Measurements from ENCODE around the gene SLC24A1.

SLC24A1 gene

GRCh38 chr15:65655457-65655856 is 33.7 kb downstream of the SLC24A1 start:
- Histone ChIP-seq H3K27me3 (ENCODE audit: control insufficient read depth, insufficient read depth, low read length) (no peaks in the 10 kb centered on the region), H3K4me1 (ENCODE audit: control insufficient read depth, insufficient read depth, low read length) (no peaks in the 10 kb centered on the region), H3K36me3 (ENCODE audit: control insufficient read depth, insufficient read depth, low read length) (no peaks in the 10 kb centered on the region)

GRCh38 chr15:65659502-65660052 is 37.8 kb downstream of the SLC24A1 start:
- no peaks in the 10 kb centered on the region for H3K36me3 ChIP-seq (ENCODE audit: control insufficient read depth, insufficient read depth, low read length)
- no peaks in the 10 kb centered on the region for H3K4me1 ChIP-seq (ENCODE audit: control insufficient read depth, insufficient read depth, low read length)
- no peak overlapping the region for H3K9ac ChIP-seq (ENCODE audit: low read depth, low read length)
- H3K27me3 ChIP-seq (ENCODE audit: control insufficient read depth, insufficient read depth, low read length) = no peaks in the 10 kb centered on the region
- H3K4me3 ChIP-seq (ENCODE audit: low read depth, low read length) = no peak overlapping the region
- H3K9me3 ChIP-seq (ENCODE audit: control insufficient read depth, insufficient read depth, low read length) = no peaks in the 10 kb centered on the region

More at GRCh38 chr15:65655457-65655856, 33.7 kb downstream of the SLC24A1 start:
- Histone ChIP-seq H3K9me3 (ENCODE audit: control insufficient read depth, insufficient read depth, low read length) (no peaks in the 10 kb centered on the region), H3K9ac (ENCODE audit: low read depth, low read length) (no peak overlapping the region), H3K4me3 (ENCODE audit: low read depth, low read length) (no peak overlapping the region)

- Histone ChIP-seq H3K9ac (ENCODE audit: low read depth, low read length) (no peak overlapping the region), H3K27me3 (ENCODE audit: control insufficient read depth, insufficient read depth, low read length) (no peaks in the 10 kb centered on the region), H3K4me3 (ENCODE audit: low read depth, low read length) (no peak overlapping the region), H3K4me1 (ENCODE audit: control insufficient read depth, insufficient read depth, low read length) (no peaks in the 10 kb centered on the region), H3K36me3 (ENCODE audit: control insufficient read depth, insufficient read depth, low read length) (no peaks in the 10 kb centered on the region), H3K9me3 (ENCODE audit: control insufficient read depth, insufficient read depth, low read length) (no peaks in the 10 kb centered on the region)
Measured at GRCh38 chr15:65660927-65661326, 39.2 kb downstream of the SLC24A1 start.

- no peak overlapping the region for H3K9ac ChIP-seq (ENCODE audit: low read depth, low read length)
- H3K36me3 ChIP-seq (ENCODE audit: control insufficient read depth, insufficient read depth, low read length) = no peaks in the 10 kb centered on the region
- H3K4me3 ChIP-seq (ENCODE audit: low read depth, low read length) = no peak overlapping the region
- no peaks in the 10 kb centered on the region for H3K4me1 ChIP-seq (ENCODE audit: control insufficient read depth, insufficient read depth, low read length)
- H3K9me3 ChIP-seq (ENCODE audit: control insufficient read depth, insufficient read depth, low read length) = no peaks in the 10 kb centered on the region
- no peaks in the 10 kb centered on the region for H3K27me3 ChIP-seq (ENCODE audit: control insufficient read depth, insufficient read depth, low read length)
Measured at GRCh38 chr15:65663521-65663920, 41.8 kb downstream of the SLC24A1 start.

- H3K9ac ChIP-seq (ENCODE audit: low read depth, low read length) = no peak overlapping the region
- H3K9me3 ChIP-seq (ENCODE audit: control insufficient read depth, insufficient read depth, low read length) = no peaks in the 10 kb centered on the region
- no peaks in the 10 kb centered on the region for H3K27me3 ChIP-seq (ENCODE audit: control insufficient read depth, insufficient read depth, low read length)
- no peak overlapping the region for H3K4me3 ChIP-seq (ENCODE audit: low read depth, low read length)
- no peaks in the 10 kb centered on the region for H3K4me1 ChIP-seq (ENCODE audit: control insufficient read depth, insufficient read depth, low read length)
- no peaks in the 10 kb centered on the region for H3K36me3 ChIP-seq (ENCODE audit: control insufficient read depth, insufficient read depth, low read length)
Measured at GRCh38 chr15:65666257-65666656, 44.5 kb downstream of the SLC24A1 start.

- H3K36me3 ChIP-seq (ENCODE audit: control insufficient read depth, insufficient read depth, low read length) = no peaks in the 10 kb centered on the region
- H3K9me3 ChIP-seq (ENCODE audit: control insufficient read depth, insufficient read depth, low read length) = no peaks in the 10 kb centered on the region
- no peaks in the 10 kb centered on the region for H3K4me1 ChIP-seq (ENCODE audit: control insufficient read depth, insufficient read depth, low read length)
- H3K27me3 ChIP-seq (ENCODE audit: control insufficient read depth, insufficient read depth, low read length) = no peaks in the 10 kb centered on the region
- H3K4me3 ChIP-seq (ENCODE audit: low read depth, low read length) = no peak overlapping the region
- no peak overlapping the region for H3K9ac ChIP-seq (ENCODE audit: low read depth, low read length)
Measured at GRCh38 chr15:65675551-65675950, 53.8 kb downstream of the SLC24A1 start.

- no peaks in the 10 kb centered on the region for H3K9me3 ChIP-seq (ENCODE audit: control insufficient read depth, insufficient read depth, low read length)
- no peaks in the 10 kb centered on the region for H3K27me3 ChIP-seq (ENCODE audit: control insufficient read depth, insufficient read depth, low read length)
- no peaks in the 10 kb centered on the region for H3K4me1 ChIP-seq (ENCODE audit: control insufficient read depth, insufficient read depth, low read length)
- no peaks in the 10 kb centered on the region for H3K36me3 ChIP-seq (ENCODE audit: control insufficient read depth, insufficient read depth, low read length)
- no peak overlapping the region for H3K4me3 ChIP-seq (ENCODE audit: low read depth, low read length)
- no peak overlapping the region for H3K9ac ChIP-seq (ENCODE audit: low read depth, low read length)
Measured at GRCh38 chr15:65676123-65676522, 54.4 kb downstream of the SLC24A1 start.

GRCh38 chr15:65680544-65680943 is 58.8 kb downstream of the SLC24A1 start:
- H3K4me1 ChIP-seq (ENCODE audit: control insufficient read depth, insufficient read depth, low read length) = no peaks in the 10 kb centered on the region
- no peaks in the 10 kb centered on the region for H3K9me3 ChIP-seq (ENCODE audit: control insufficient read depth, insufficient read depth, low read length)
- H3K4me3 ChIP-seq (ENCODE audit: low read depth, low read length) = no peak overlapping the region
- no peaks in the 10 kb centered on the region for H3K36me3 ChIP-seq (ENCODE audit: control insufficient read depth, insufficient read depth, low read length)
- H3K27me3 ChIP-seq (ENCODE audit: control insufficient read depth, insufficient read depth, low read length) = no peaks in the 10 kb centered on the region
- no peak overlapping the region for H3K9ac ChIP-seq (ENCODE audit: low read depth, low read length)

- no peaks in the 10 kb centered on the region for H3K4me1 ChIP-seq (ENCODE audit: control insufficient read depth, insufficient read depth, low read length)
- no peaks in the 10 kb centered on the region for H3K36me3 ChIP-seq (ENCODE audit: control insufficient read depth, insufficient read depth, low read length)
- no peaks in the 10 kb centered on the region for H3K9me3 ChIP-seq (ENCODE audit: control insufficient read depth, insufficient read depth, low read length)
- no peak overlapping the region for H3K9ac ChIP-seq (ENCODE audit: low read depth, low read length)
- H3K27me3 ChIP-seq (ENCODE audit: control insufficient read depth, insufficient read depth, low read length) = no peaks in the 10 kb centered on the region
- H3K4me3 ChIP-seq (ENCODE audit: low read depth, low read length) = no peak overlapping the region
Measured at GRCh38 chr15:65682404-65682911, 60.7 kb downstream of the SLC24A1 start.

- no peaks in the 10 kb centered on the region for H3K27me3 ChIP-seq (ENCODE audit: control insufficient read depth, insufficient read depth, low read length)
- H3K36me3 ChIP-seq (ENCODE audit: control insufficient read depth, insufficient read depth, low read length) = no peaks in the 10 kb centered on the region
- H3K4me1 ChIP-seq (ENCODE audit: control insufficient read depth, insufficient read depth, low read length) = no peaks in the 10 kb centered on the region
- H3K9me3 ChIP-seq (ENCODE audit: control insufficient read depth, insufficient read depth, low read length) = no peaks in the 10 kb centered on the region
- no peak overlapping the region for H3K4me3 ChIP-seq (ENCODE audit: low read depth, low read length)
- no peak overlapping the region for H3K9ac ChIP-seq (ENCODE audit: low read depth, low read length)
Measured at GRCh38 chr15:65688462-65688861, 66.7 kb downstream of the SLC24A1 start.

GRCh38 chr15:65690173-65690572 is 68.4 kb downstream of the SLC24A1 start:
- H3K4me3 ChIP-seq (ENCODE audit: low read depth, low read length) = no peak overlapping the region
- no peaks in the 10 kb centered on the region for H3K36me3 ChIP-seq (ENCODE audit: control insufficient read depth, insufficient read depth, low read length)
- no peaks in the 10 kb centered on the region for H3K9me3 ChIP-seq (ENCODE audit: control insufficient read depth, insufficient read depth, low read length)
- no peaks in the 10 kb centered on the region for H3K4me1 ChIP-seq (ENCODE audit: control insufficient read depth, insufficient read depth, low read length)
- H3K9ac ChIP-seq (ENCODE audit: low read depth, low read length) = no peak overlapping the region
- H3K27me3 ChIP-seq (ENCODE audit: control insufficient read depth, insufficient read depth, low read length) = no peaks in the 10 kb centered on the region

GRCh38 chr15:65690778-65691177 is 69.0 kb downstream of the SLC24A1 start:
- Histone ChIP-seq H3K9ac (ENCODE audit: low read depth, low read length) (no peak overlapping the region), H3K4me1 (ENCODE audit: control insufficient read depth, insufficient read depth, low read length) (no peaks in the 10 kb centered on the region), H3K36me3 (ENCODE audit: control insufficient read depth, insufficient read depth, low read length) (no peaks in the 10 kb centered on the region), H3K27me3 (ENCODE audit: control insufficient read depth, insufficient read depth, low read length) (no peaks in the 10 kb centered on the region), H3K4me3 (ENCODE audit: low read depth, low read length) (no peak overlapping the region), H3K9me3 (ENCODE audit: control insufficient read depth, insufficient read depth, low read length) (no peaks in the 10 kb centered on the region)

Measured in iPS-15b (cell line).